ENCODE data around the gene TSPYL1.
A peak's percentile ranks its signal among the peaks of the same experiment; 100 is the strongest.
"Not testable (repeated sequence)": the region's sequence is repeated elsewhere in the genome, so short reads cannot be mapped to it uniquely, and the experiment has no call there.

The TSPYL1 gene

GRCh38 chr6:116279232-116280160 is at the start of gene TSPYL1:
TSPYL1 (minus strand) TSS chr6:116279930; CDS start chr6:116279830, 100 bp downstream.
- FAIRE-seq = peak; percentile 97

GRCh38 chr6:116329156-116329555 is 49.4 kb upstream of the TSPYL1 start:
- FAIRE-seq = no peak

GRCh38 chr6:116328528-116328903 is 48.8 kb upstream of the TSPYL1 start:
- FAIRE-seq = no peak

- FAIRE-seq = no peak
These were observed 48.2 kb upstream of the TSPYL1 start for GRCh38 chr6:116327803-116328527.

GRCh38 chr6:116326996-116327395 is 47.3 kb upstream of the TSPYL1 start:
- no peak for FAIRE-seq

- FAIRE-seq = no peak
These were observed 46.5 kb upstream of the TSPYL1 start for GRCh38 chr6:116326181-116326671.

GRCh38 chr6:116325634-116326132 is 46.0 kb upstream of the TSPYL1 start:
- FAIRE-seq = not testable (repeated sequence)

GRCh38 chr6:116323863-116324262 is 44.1 kb upstream of the TSPYL1 start:
- no peak for FAIRE-seq

GRCh38 chr6:116321933-116322332 is 42.2 kb upstream of the TSPYL1 start:
- not testable (repeated sequence) for FAIRE-seq

- no peak for FAIRE-seq
These were observed 37.2 kb upstream of the TSPYL1 start for GRCh38 chr6:116316772-116317467.

- no peak for FAIRE-seq
These were observed 35.1 kb upstream of the TSPYL1 start for GRCh38 chr6:116314878-116315277.

GRCh38 chr6:116314218-116314617 is 34.5 kb upstream of the TSPYL1 start:
- no peak for FAIRE-seq

GRCh38 chr6:116313101-116313776 is 33.5 kb upstream of the TSPYL1 start:
- FAIRE-seq = no peak

- FAIRE-seq = no peak
These were observed 29.9 kb upstream of the TSPYL1 start for GRCh38 chr6:116309657-116310056.

GRCh38 chr6:116309001-116309400 is 29.3 kb upstream of the TSPYL1 start:
- FAIRE-seq = no peak

- FAIRE-seq = no peak
These were observed 27.9 kb upstream of the TSPYL1 start for GRCh38 chr6:116307633-116308032.

GRCh38 chr6:116307001-116307400 is 27.3 kb upstream of the TSPYL1 start:
- no peak for FAIRE-seq

GRCh38 chr6:116304538-116305097 is 24.9 kb upstream of the TSPYL1 start:
- no peak for FAIRE-seq

GRCh38 chr6:116301104-116301503 is 21.4 kb upstream of the TSPYL1 start:
- no peak for FAIRE-seq

GRCh38 chr6:116300566-116300965 is 20.8 kb upstream of the TSPYL1 start:
- FAIRE-seq = no peak

- no peak for FAIRE-seq
These were observed 19.2 kb upstream of the TSPYL1 start for GRCh38 chr6:116298973-116299372.

GRCh38 chr6:116298273-116298672 is 18.5 kb upstream of the TSPYL1 start:
- FAIRE-seq = no peak
